Right renal cortex interstitium (tissue), 3 donors: ENCODE results near the gene TOMM6. TPM values are rescaled to one million over a fixed set of nuclear protein-coding genes. Genes with fewer than 3 reads are reported as not detected.
"Not testable (repeated sequence)": the region's sequence is repeated elsewhere in the genome, so short reads cannot be mapped to it uniquely, and the experiment has no call there.

Experiments used
- DNase-seq, 3 donors: peaks; one replicate each; pipeline ENCODE4 v3.0.0-alpha.2; 2013; ENCODE audit warnings: low read depth in 3 of 3, low spot score in 2 of 3
- polyA plus RNA-seq, 3 donors: library from polyadenylated mRNA; unstranded; fragments of 120-200 nt; gene quantifications; one replicate each; pipeline ENCODE4 v1.2.1, GENCODE V29; 2013; ENCODE audit not compliant: insufficient read length in 3 of 3

Gene TOMM6
- polyA plus RNA-seq, 3 donors = 234 to 257 (median 243) TPM

- DNase-seq = no peak
Observed at GRCh38 chr6:41783106-41783780, 4.3 kb upstream of the TOMM6 start.

GRCh38 chr6:41784581-41785171 is 2.8 kb upstream of the TOMM6 start:
- no peak for DNase-seq

- DNase-seq = no peak
Observed at GRCh38 chr6:41785254-41785653, 2.2 kb upstream of the TOMM6 start.

- DNase-seq = no peak
Observed at GRCh38 chr6:41785689-41786450, 1.6 kb upstream of the TOMM6 start.

DNA sequence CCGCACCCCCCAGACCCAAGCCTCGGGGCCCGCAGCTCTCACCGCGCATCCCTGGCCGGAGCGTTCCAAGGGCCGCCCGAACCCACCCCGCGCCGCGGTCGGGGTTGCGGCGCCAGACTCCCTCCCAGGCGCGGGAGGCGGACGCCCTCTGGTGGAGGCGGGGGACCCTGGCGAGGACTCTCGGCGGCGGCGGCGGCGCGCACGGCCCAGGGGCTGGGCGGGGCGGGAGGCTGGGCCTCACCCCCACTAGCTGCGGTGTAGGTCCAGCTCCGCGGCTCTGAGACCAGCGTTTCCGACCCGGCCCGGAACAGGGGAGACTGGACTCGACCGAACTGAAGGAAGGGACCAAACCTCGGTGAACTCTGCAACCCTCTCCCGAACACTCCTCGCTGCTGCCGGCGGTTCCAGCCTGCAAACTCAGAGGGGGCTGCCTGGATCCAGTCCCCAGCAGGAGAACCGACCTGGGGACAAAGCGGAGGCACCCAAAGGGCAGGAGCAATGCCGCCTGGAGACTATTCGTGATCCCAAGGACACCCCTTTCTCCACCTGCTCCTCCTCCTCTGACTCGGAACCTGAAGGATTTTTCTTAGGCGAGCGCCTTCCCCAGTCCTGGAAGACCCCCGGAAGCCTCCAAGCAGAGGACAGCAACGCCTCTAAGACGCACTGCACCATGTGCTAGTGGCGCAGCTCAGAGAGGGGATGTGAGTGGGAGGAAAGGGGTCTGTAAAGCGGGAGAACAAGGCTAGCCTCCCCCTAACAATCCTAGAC is 859 bp upstream of the TOMM6 start:
- peak in 2 of 3 donors; percentile 69 to 81 for DNase-seq

DNA sequence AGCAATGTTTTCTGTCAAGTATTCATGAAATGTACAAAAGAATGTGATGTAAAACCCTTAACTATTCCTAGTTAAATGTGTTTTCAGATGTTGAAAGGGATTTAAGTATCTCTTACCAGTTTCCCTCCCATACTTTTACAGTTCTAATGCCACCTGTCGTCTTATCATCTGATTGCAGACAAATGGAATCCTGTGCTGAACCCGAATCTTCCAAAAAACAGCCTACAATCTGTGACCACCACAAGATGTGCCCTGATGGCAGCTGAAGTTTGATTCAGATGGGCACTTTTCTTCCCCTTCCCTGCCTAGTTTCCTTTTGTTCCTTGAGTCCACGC is 1.9 kb downstream of the TOMM6 start:
- no peak for DNase-seq

GRCh38 chr6:41790045-41790444 is 2.6 kb downstream of the TOMM6 start:
- DNase-seq = no peak

GRCh38 chr6:41791305-41791704 is 3.8 kb downstream of the TOMM6 start:
- no peak for DNase-seq

- no peak for DNase-seq
Observed at GRCh38 chr6:41791984-41792383, 4.5 kb downstream of the TOMM6 start.

- DNase-seq = no peak
Observed at GRCh38 chr6:41796474-41796873, 9.0 kb downstream of the TOMM6 start.

GRCh38 chr6:41798901-41799558 is 11.5 kb downstream of the TOMM6 start:
- no peak for DNase-seq

DNA sequence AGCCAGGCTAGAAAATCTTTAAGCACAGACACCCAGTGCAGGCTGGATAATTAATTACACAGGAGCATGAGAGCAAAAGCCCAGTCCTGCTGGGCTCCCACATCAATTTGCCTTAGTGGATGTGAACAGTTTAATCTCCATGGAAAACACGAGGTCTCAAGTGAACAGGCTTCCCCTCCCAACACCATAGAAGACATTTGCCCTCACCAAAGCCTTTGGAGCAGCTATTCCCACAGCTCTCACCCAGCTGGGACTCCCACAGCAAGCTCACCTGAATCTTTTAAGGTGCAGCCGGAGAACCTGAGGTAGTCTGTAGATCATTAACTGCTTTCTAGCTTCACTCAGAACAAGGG is 12.0 kb downstream of the TOMM6 start:
- no peak for DNase-seq

GRCh38 chr6:41801380-41801779 is 13.9 kb downstream of the TOMM6 start:
- no peak for DNase-seq

DNA sequence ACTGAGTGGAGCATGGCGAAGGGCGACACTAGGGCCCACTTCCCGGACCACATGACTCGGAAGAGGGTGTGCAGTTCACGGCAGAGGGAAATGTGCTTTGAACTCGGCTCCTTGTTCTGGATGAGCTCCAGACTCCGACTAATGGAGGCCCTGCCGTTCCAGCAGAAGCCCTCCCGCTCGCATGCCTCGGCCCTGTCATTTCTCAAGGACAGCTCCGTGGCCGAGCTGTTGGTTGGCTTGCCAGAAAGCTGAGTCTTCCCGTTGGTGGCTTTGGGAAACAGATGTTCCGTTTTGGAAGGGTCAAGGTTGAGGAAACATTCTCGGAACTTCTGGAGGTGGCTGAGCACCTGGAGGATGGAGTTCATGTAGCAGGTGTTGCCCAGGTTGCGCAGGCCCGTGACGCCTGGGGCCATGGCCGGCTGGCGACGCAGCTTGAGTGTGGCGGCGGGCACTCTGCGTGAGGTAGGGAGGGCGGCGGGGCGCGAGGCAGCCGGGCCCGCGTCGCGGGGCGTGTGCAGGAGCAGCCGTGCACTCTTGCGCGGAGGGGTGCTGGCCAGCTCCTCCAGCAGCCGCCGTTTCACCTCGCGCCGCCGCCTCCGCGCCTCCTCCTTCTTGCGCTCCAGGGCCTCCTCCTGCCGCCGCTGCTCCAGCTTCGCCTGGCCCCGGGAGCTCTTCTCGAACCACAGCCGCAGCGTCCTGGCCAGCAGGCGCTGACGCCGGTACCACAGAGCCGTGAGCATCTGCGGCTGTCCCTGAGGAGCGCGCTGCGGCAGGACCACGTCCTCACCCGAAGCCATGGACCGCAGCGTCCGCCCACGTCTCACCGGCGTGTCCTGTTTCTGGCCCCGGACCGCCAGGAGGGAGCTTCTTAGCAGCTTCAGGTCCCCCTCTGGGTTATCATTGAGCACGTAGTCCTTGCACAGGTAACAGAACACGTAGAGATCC is 18.6 kb downstream of the TOMM6 start:
- DNase-seq = no peak

DNA sequence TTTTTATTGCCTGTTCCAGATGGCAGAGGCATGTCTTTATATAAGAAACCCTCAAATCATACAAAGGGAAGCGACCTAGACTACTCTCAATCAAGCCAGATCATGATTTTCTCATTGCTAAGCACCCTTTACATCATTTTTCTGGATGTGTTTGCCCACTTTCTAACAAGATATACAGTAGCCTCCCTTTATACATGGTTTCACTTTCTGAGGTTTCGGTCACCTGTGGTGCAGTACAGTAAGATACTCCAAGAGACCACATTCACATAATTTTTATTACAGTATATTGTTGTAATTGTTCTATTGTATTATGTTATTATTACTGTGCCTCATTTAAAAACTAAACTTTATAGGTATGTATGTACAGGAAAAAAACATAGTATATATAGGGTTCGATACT is 23.6 kb downstream of the TOMM6 start:
- DNase-seq = no peak

DNA sequence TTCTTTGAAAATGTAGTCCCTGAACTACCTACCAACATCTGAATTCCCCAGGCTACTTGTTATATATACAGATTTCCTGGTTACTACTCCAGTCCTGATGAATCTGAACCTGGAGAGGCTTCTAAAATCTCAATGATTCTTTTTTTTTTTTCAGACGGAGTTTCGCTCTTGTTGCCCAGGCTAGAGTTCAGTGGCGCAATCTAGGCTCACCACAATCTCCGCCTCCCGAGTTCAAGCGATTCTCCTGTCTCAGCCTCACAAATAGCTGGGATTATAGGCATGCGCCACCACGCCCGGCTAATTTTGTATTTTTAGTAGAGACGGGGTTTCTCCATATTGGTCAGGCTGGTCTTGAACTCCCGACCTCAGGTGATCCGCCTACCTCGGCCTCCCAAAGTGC is 24.5 kb downstream of the TOMM6 start:
- DNase-seq = not testable (repeated sequence)

DNA sequence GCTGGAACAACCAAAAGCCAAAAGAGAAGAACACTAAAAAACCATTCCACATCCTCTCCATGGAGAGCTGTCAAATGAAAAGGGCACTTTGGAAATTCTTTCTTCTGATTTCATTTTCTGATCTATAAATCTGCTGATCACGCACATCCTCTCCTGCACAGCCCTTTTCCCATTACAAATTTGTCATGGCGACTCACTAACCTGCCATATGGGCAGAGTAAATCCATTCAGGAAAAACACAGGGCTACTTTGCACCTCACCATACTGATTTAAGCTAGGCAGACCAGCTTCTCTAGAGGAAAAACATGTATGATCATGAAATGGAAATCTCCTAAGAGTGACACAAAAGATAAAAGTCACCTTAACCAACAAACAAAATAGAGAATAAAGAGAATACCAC is 26.0 kb downstream of the TOMM6 start:
- DNase-seq = no peak

DNA sequence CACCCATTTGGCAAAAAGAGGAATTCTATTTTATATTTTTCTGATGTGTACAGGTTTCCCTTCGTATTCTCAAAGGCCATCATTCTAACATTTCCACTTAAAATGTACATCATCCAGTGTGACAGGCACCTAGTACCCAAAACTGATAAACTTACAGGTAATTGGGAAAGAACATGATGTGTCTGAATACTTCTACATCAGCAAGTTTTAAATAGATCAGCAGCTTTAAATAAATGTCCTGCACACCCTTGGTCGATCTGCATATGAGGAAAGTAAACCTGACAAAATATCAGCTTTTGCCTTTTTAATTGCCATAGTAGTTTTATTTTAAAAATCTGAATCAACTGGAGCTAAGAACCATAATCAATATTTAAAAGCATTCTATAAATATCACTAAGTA is 26.5 kb downstream of the TOMM6 start:
- no peak for DNase-seq

DNA sequence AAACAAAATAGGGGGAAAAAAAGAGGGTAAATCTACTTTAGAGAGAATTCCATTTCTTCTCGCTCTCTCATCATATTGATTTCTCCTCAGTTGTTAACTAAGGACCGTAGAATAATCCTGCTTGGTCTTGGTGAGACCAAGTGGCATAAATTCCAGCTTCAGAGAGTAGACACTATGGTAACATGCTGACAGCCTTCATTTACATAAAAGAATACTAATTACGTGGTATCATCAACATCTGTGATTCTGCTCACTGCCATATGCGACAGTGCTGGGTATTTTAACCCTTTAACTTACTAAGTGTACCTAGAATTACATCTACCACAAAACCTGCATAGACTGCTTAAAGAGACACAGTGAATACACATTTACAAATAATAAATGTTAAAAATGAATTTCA is 27.1 kb downstream of the TOMM6 start:
- DNase-seq = no peak

DNA sequence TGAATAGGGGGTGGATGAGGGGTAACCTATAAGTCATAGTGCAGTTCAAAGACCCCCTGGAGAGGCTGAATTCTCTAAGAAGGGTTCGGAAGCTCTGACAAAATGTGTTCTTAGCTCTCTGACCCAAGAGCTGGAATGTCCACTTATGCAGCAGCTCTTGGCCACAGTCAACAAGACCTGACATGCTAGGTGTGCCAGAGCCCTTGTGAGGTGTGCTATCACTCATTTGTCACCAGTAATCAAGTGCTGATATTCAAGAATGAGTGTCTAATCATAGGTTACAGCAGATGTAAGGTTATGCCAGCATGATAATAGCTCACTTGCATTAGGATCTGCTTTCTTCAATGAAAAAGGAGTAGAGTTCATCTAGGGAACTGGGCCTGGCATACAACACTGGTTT is 28.1 kb downstream of the TOMM6 start:
- no peak for DNase-seq
